ENCODE results near the gene DMBX1.
A peak's percentile ranks its signal among the peaks of the same experiment; 100 is the strongest.

Gene DMBX1

GRCh38 chr1:46527474-46528296 is 38.0 kb downstream of the DMBX1 start:
- H3K36me3 ChIP-seq (ENCODE audit: insufficient read depth, low read length): no peaks in the 10 kb centered on the region
- no peak overlapping the region for H3K27ac ChIP-seq (ENCODE audit: low read depth, low read length)
- H3K4me1 ChIP-seq (ENCODE audit: control insufficient read depth, insufficient read depth, low read length, unreplicated experiment): peaks cover 6% of the 10 kb centered on the region
- peaks cover 8% of the 10 kb centered on the region for H3K27me3 ChIP-seq (ENCODE audit: insufficient read depth, low read length)
- H3K79me2 ChIP-seq (ENCODE audit: control insufficient read depth, insufficient read depth, low read length, unreplicated experiment): no peaks in the 10 kb centered on the region
- H3K4me3 ChIP-seq (ENCODE audit: low read depth, low read length): no peak overlapping the region
- H2AFZ ChIP-seq (ENCODE audit: low read length, unreplicated experiment): no peak overlapping the region

GRCh38 chr1:46528297-46528955 is 38.8 kb downstream of the DMBX1 start:
- H3K27me3 ChIP-seq (ENCODE audit: insufficient read depth, low read length): peaks cover 9% of the 10 kb centered on the region
- H2AFZ ChIP-seq (ENCODE audit: low read length, unreplicated experiment): no peak overlapping the region
- no peak overlapping the region for H3K4me3 ChIP-seq (ENCODE audit: low read depth, low read length)
- no peaks in the 10 kb centered on the region for H3K79me2 ChIP-seq (ENCODE audit: control insufficient read depth, insufficient read depth, low read length, unreplicated experiment)
- H3K27ac ChIP-seq (ENCODE audit: low read depth, low read length): no peak overlapping the region
- H3K4me1 ChIP-seq (ENCODE audit: control insufficient read depth, insufficient read depth, low read length, unreplicated experiment): no peaks in the 10 kb centered on the region
- H3K36me3 ChIP-seq (ENCODE audit: insufficient read depth, low read length): no peaks in the 10 kb centered on the region

DNA sequence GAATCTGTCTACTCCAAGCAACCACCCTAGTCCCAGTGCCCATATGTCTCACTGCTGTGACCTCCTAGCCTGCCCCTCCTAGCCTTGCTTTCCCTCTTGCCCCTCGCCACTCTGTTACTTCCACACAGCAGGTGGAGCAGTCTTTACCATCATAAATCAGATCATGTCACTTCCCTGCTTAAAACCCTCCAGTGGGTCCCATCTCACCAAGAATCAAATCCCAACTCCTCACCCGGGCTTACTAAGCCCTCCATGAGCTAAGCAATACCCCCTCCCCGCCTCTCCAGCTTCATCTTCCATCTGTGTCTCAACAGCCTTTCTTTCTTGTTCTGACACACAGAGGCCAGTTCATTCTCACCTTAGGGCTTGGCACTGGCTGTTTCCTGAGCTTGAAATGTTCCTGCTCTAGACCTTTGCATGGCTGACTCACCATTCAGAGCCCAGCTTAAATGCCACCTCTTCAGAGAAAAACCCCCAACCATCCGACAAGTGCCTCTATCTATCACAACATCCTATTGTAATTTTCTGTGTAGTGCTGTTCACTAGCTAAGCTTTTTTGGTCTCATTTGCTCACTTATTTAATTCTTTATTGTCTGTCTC is 39.5 kb downstream of the DMBX1 start:
- H3K27ac ChIP-seq (ENCODE audit: low read depth, low read length): no peak overlapping the region
- H3K27me3 ChIP-seq (ENCODE audit: insufficient read depth, low read length): peaks cover 16% of the 10 kb centered on the region
- no peaks in the 10 kb centered on the region for H3K36me3 ChIP-seq (ENCODE audit: insufficient read depth, low read length)
- H3K4me1 ChIP-seq (ENCODE audit: control insufficient read depth, insufficient read depth, low read length, unreplicated experiment): no peaks in the 10 kb centered on the region
- no peak overlapping the region for H2AFZ ChIP-seq (ENCODE audit: low read length, unreplicated experiment)
- no peak overlapping the region for H3K4me3 ChIP-seq (ENCODE audit: low read depth, low read length)
- H3K79me2 ChIP-seq (ENCODE audit: control insufficient read depth, insufficient read depth, low read length, unreplicated experiment): no peaks in the 10 kb centered on the region

GRCh38 chr1:46530311-46530710 is 40.7 kb downstream of the DMBX1 start:
- Histone ChIP-seq H3K27me3 (ENCODE audit: insufficient read depth, low read length) (peaks cover 17% of the 10 kb centered on the region), H3K36me3 (ENCODE audit: insufficient read depth, low read length) (no peaks in the 10 kb centered on the region), H3K4me3 (ENCODE audit: low read depth, low read length) (no peak overlapping the region), H3K79me2 (ENCODE audit: control insufficient read depth, insufficient read depth, low read length, unreplicated experiment) (no peaks in the 10 kb centered on the region), H3K27ac (ENCODE audit: low read depth, low read length) (no peak overlapping the region), H3K4me1 (ENCODE audit: control insufficient read depth, insufficient read depth, low read length, unreplicated experiment) (no peaks in the 10 kb centered on the region), H2AFZ (ENCODE audit: low read length, unreplicated experiment) (no peak overlapping the region)

DNA sequence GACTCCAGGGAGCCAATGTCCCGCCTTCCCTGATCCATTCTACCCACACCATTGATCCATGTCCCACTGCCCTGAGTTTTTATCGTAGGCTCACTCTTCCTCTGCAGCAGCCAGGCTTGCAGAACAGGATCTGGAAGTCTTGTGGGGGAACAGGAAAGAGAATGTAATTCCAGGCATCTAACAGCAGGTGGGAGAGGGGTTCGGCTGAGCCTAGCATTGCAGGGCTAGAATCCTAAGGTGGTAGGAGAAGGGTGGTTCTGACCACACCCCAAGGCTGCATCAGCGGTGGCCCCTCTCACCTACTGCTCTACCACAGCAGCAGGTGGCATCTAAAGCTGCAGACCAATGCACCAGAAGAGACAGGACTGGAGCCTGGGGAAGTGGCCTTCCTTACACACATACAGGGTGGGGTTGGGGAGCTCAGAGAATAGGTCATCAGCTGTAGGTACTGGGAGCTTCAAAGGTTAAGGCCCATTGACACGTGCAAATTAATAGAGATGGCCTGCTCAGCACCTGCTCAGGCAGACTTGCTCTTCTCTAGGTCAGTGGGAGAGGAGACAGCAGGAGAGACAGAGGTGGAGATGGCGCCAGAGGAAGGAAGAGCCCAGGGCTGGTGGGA is 41.3 kb downstream of the DMBX1 start:
- no peak overlapping the region for H2AFZ ChIP-seq (ENCODE audit: low read length, unreplicated experiment)
- no peak overlapping the region for H3K27ac ChIP-seq (ENCODE audit: low read depth, low read length)
- H3K36me3 ChIP-seq (ENCODE audit: insufficient read depth, low read length): no peaks in the 10 kb centered on the region
- H3K79me2 ChIP-seq (ENCODE audit: control insufficient read depth, insufficient read depth, low read length, unreplicated experiment): no peaks in the 10 kb centered on the region
- no peaks in the 10 kb centered on the region for H3K4me1 ChIP-seq (ENCODE audit: control insufficient read depth, insufficient read depth, low read length, unreplicated experiment)
- H3K27me3 ChIP-seq (ENCODE audit: insufficient read depth, low read length): peaks cover 17% of the 10 kb centered on the region
- H3K4me3 ChIP-seq (ENCODE audit: low read depth, low read length): no peak overlapping the region

DNA sequence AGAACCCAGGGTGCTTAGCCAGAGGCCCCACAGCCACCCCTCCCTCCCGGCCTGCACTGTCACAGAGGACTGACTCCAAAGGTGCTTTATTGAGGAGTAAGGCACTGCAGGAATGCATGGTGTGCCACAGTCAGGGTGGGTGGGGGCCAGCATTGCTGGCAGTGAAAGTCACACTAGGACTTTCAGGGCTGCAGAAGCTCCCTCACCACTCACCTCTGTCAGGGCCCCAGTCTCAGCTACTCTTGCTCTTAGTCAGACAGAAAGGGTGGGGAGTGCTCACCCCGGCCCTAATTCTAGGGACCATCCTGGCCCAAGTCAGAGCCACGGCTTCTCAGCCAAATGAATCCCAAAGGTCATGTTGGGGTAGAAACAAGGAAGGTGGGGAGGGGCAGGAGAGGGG is 42.5 kb downstream of the DMBX1 start:
- no peaks in the 10 kb centered on the region for H3K36me3 ChIP-seq (ENCODE audit: insufficient read depth, low read length)
- no peaks in the 10 kb centered on the region for H3K4me1 ChIP-seq (ENCODE audit: control insufficient read depth, insufficient read depth, low read length, unreplicated experiment)
- H3K4me3 ChIP-seq (ENCODE audit: low read depth, low read length): no peak overlapping the region
- H2AFZ ChIP-seq (ENCODE audit: low read length, unreplicated experiment): no peak overlapping the region
- no peaks in the 10 kb centered on the region for H3K79me2 ChIP-seq (ENCODE audit: control insufficient read depth, insufficient read depth, low read length, unreplicated experiment)
- peaks cover 20% of the 10 kb centered on the region for H3K27me3 ChIP-seq (ENCODE audit: insufficient read depth, low read length)
- no peak overlapping the region for H3K27ac ChIP-seq (ENCODE audit: low read depth, low read length)

DNA sequence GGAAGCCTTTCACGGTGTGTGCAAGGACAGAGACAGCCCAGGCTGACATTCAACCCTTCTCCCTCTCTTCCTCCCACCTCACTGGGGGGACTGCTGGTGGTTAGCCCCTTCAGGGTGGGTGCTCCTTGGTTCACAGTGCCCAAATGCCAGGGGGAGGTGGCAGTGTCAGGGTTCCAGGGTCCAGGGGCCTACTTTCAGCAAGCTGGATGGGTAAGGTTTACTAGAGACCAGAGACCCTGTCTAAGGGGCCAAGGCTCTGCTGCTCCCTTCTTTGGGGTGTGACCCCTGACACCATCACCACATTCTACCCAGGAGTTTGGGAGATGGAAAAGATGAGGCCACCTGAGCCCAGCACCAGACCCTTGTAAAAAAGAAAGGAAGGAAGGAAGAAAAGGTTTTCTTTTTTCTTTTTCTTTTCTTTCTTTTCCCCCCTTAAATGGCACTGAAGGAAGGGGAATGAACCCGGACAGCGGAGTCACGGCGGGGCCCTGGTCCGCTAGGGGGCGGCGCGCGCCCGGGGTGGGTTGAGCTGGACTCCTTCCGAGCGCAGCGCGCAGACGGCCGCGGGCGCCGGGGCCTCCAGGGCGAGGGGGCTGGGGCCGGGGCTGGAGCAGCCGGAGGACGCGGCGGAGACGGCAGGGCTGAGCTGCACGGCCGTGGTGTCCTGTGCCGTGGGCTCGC is 43.0 kb downstream of the DMBX1 start:
- no peaks in the 10 kb centered on the region for H3K36me3 ChIP-seq (ENCODE audit: insufficient read depth, low read length)
- H3K4me1 ChIP-seq (ENCODE audit: control insufficient read depth, insufficient read depth, low read length, unreplicated experiment): no peaks in the 10 kb centered on the region
- H3K27me3 ChIP-seq (ENCODE audit: insufficient read depth, low read length): peaks cover 24% of the 10 kb centered on the region
- H3K79me2 ChIP-seq (ENCODE audit: control insufficient read depth, insufficient read depth, low read length, unreplicated experiment): no peaks in the 10 kb centered on the region
- H3K27ac ChIP-seq (ENCODE audit: low read depth, low read length): no peak overlapping the region
- peak overlapping the region; percentile 54 for H2AFZ ChIP-seq (ENCODE audit: low read length, unreplicated experiment)
- peak overlapping the region; percentile 65 for H3K4me3 ChIP-seq (ENCODE audit: low read depth, low read length)

- Histone ChIP-seq H3K27me3 (ENCODE audit: insufficient read depth, low read length) (peaks cover 24% of the 10 kb centered on the region), H3K4me1 (ENCODE audit: control insufficient read depth, insufficient read depth, low read length, unreplicated experiment) (no peaks in the 10 kb centered on the region), H2AFZ (ENCODE audit: low read length, unreplicated experiment) (peak overlapping the region; percentile 54), H3K27ac (ENCODE audit: low read depth, low read length) (no peak overlapping the region), H3K79me2 (ENCODE audit: control insufficient read depth, insufficient read depth, low read length, unreplicated experiment) (no peaks in the 10 kb centered on the region), H3K4me3 (ENCODE audit: low read depth, low read length) (peak overlapping the region; percentile 65), H3K36me3 (ENCODE audit: insufficient read depth, low read length) (no peaks in the 10 kb centered on the region)
These were observed 43.7 kb downstream of the DMBX1 start for GRCh38 chr1:46533179-46533864.

DNA sequence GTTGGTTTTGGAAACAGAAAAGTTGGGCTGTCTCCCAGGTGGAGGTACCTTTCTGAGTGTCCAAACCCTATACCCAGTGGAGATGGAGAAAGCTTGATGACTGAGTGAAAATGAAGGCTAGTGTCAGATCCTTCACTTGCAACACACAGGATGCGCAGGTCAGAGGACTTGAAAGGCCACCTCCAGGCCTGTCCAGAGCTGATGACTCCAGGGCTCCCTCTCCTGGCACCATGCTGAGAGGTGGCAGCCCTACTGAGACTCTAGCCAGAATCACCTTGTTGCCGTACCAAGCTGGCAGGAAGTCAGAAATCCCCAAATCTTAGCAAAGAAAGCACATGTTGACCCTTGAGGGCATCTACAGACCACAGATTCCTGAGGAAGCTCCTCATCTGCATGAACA is 45.4 kb downstream of the DMBX1 start:
- Histone ChIP-seq H3K36me3 (ENCODE audit: insufficient read depth, low read length) (no peaks in the 10 kb centered on the region), H2AFZ (ENCODE audit: low read length, unreplicated experiment) (no peak overlapping the region), H3K4me1 (ENCODE audit: control insufficient read depth, insufficient read depth, low read length, unreplicated experiment) (peaks cover 5% of the 10 kb centered on the region), H3K79me2 (ENCODE audit: control insufficient read depth, insufficient read depth, low read length, unreplicated experiment) (no peaks in the 10 kb centered on the region), H3K27me3 (ENCODE audit: insufficient read depth, low read length) (peaks cover 15% of the 10 kb centered on the region; the same call in 1 of the 2 replicates), H3K4me3 (ENCODE audit: low read depth, low read length) (no peak overlapping the region), H3K27ac (ENCODE audit: low read depth, low read length) (no peak overlapping the region)

- Histone ChIP-seq H2AFZ (ENCODE audit: low read length, unreplicated experiment) (no peak overlapping the region), H3K4me3 (ENCODE audit: low read depth, low read length) (no peak overlapping the region), H3K36me3 (ENCODE audit: insufficient read depth, low read length) (no peaks in the 10 kb centered on the region), H3K27me3 (ENCODE audit: insufficient read depth, low read length) (peaks cover 15% of the 10 kb centered on the region; the same call in 1 of the 2 replicates), H3K4me1 (ENCODE audit: control insufficient read depth, insufficient read depth, low read length, unreplicated experiment) (peaks cover 5% of the 10 kb centered on the region), H3K27ac (ENCODE audit: low read depth, low read length) (no peak overlapping the region), H3K79me2 (ENCODE audit: control insufficient read depth, insufficient read depth, low read length, unreplicated experiment) (no peaks in the 10 kb centered on the region)
These were observed 46.9 kb downstream of the DMBX1 start for GRCh38 chr1:46536527-46536926.
